Liver (tissue), 9 donors: Measurements from ENCODE around the gene SEC11C. TPM values are rescaled to one million over a fixed set of nuclear protein-coding genes. Genes with fewer than 3 reads are reported as not detected.

Experiments
- DNase-seq: peaks from one replicate; pipeline ENCODE4 v3.0.0-alpha.2; 2017; ENCODE audit warnings: low spot score
- H3K27ac ChIP-seq, 2 donors: one replicate each; pipeline ENCODE4 v1.7.0; 2013; ENCODE audit warnings: inconsistent platforms in 2 of 2, low read length in 2 of 2, control low read depth in 1 of 2, low read depth in 1 of 2, mild to moderate bottlenecking in 1 of 2
- H3K27me3 ChIP-seq, 4 donors: one replicate each; pipeline versions ENCODE4 v1.6.1 to v1.7.0; 2013; ENCODE audit warnings: low read length in 3 of 4, inconsistent platforms in 1 of 4, mild to moderate bottlenecking in 1 of 4, moderate library complexity in 1 of 4; ENCODE audit not compliant: control insufficient read depth in 4 of 4, insufficient read depth in 4 of 4
- H3K36me3 ChIP-seq, 4 donors: one replicate each; pipeline versions ENCODE4 v1.6.1 to v1.7.0; 2013; ENCODE audit warnings: low read length in 3 of 4, mild to moderate bottlenecking in 3 of 4, low read depth in 1 of 4, moderate library complexity in 1 of 4; ENCODE audit not compliant: control insufficient read depth in 4 of 4, insufficient read depth in 3 of 4
- H3K4me1 ChIP-seq, 4 donors: one replicate each; pipeline versions ENCODE4 v1.6.1 to v1.7.0; 2013; ENCODE audit warnings: low read length in 3 of 4, mild to moderate bottlenecking in 3 of 4, moderate library complexity in 1 of 4; ENCODE audit not compliant: control insufficient read depth in 4 of 4, insufficient read depth in 4 of 4
- H3K4me3 ChIP-seq, 3 donors: one replicate each; pipeline versions ENCODE4 v1.6.1 to v1.7.0; 2013; ENCODE audit warnings: low read length in 3 of 3, control low read depth in 1 of 3, low read depth in 1 of 3, mild to moderate bottlenecking in 1 of 3
- H3K9ac ChIP-seq, 2 donors: one replicate each; pipeline ENCODE4 v1.7.0; 2013; ENCODE audit warnings: low read length in 2 of 2, mild to moderate bottlenecking in 2 of 2, moderate library complexity in 2 of 2, control low read depth in 1 of 2, low read depth in 1 of 2
- H3K9me3 ChIP-seq, 4 donors: one replicate each; pipeline versions ENCODE4 v1.6.1 to v1.7.0; 2013; ENCODE audit warnings: low read length in 3 of 4; ENCODE audit not compliant: control insufficient read depth in 4 of 4
- ATF3 ChIP-seq: IDR thresholded peaks from 2 replicates; pipeline ENCODE4 v1.6.1; 2016; ENCODE audit warnings: antibody characterized with exemption
- CTCF ChIP-seq: fragments of 150-350 bp; IDR thresholded peaks from 2 replicates; pipeline ENCODE4 v1.5.1; 2017; ENCODE audit warnings: improper control_type of control experiment, low read depth, low read length; ENCODE audit not compliant: missing input control
- EGR1 ChIP-seq, 2 donors: IDR thresholded peaks; 2 replicates each; pipeline ENCODE4 v1.6.1; 2016 to 2018; ENCODE audit warnings: antibody characterized with exemption in 2 of 2, low read depth in 2 of 2
- FOXA1 ChIP-seq: IDR thresholded peaks from 2 replicates; pipeline ENCODE4 v1.6.1; 2016; ENCODE audit warnings: antibody characterized with exemption
- FOXA2 ChIP-seq: IDR thresholded peaks from 2 replicates; pipeline ENCODE4 v1.6.1; 2016; ENCODE audit warnings: antibody characterized with exemption
- GABPA ChIP-seq, 2 donors: IDR thresholded peaks in 1 of 2; conservative IDR thresholded peaks in 1 of 2; 2 replicates each; pipeline ENCODE4 v1.6.1; 2016; ENCODE audit warnings: antibody characterized with exemption in 2 of 2, mild to moderate bottlenecking in 1 of 2, moderate library complexity in 1 of 2
- HNF4A ChIP-seq, 2 donors: conservative IDR thresholded peaks; 2 replicates each; pipeline ENCODE4 v1.6.1; 2016; ENCODE audit warnings: antibody characterized with exemption in 2 of 2, mild to moderate bottlenecking in 2 of 2
- HNF4G ChIP-seq: IDR thresholded peaks from 2 replicates; pipeline ENCODE4 v1.6.1; 2016; ENCODE audit warnings: antibody characterized with exemption
- JUND ChIP-seq, 2 donors: IDR thresholded peaks; 2 replicates each; pipeline ENCODE4 v1.6.1; 2016; ENCODE audit warnings: antibody characterized with exemption in 2 of 2
- MAX ChIP-seq: IDR thresholded peaks from 2 replicates; pipeline ENCODE4 v1.6.1; 2016; ENCODE audit warnings: antibody characterized with exemption
- NR2F2 ChIP-seq: IDR thresholded peaks from 2 replicates; pipeline ENCODE4 v1.6.1; 2016; ENCODE audit warnings: antibody characterized with exemption
- RAD21 ChIP-seq, 2 donors: IDR thresholded peaks; 2 replicates each; pipeline ENCODE4 v1.6.1; 2016; ENCODE audit warnings: antibody characterized with exemption in 2 of 2, mild to moderate bottlenecking in 2 of 2
- REST ChIP-seq: IDR thresholded peaks from 2 replicates; pipeline ENCODE4 v1.6.1; 2016; ENCODE audit warnings: antibody characterized with exemption, mild to moderate bottlenecking
- RXRA ChIP-seq, 2 donors: IDR thresholded peaks; 2 replicates each; pipeline ENCODE4 v1.6.1; 2017 to 2018; ENCODE audit warnings: antibody characterized with exemption in 2 of 2, mild to moderate bottlenecking in 1 of 2
- SP1 ChIP-seq: IDR thresholded peaks from 2 replicates; pipeline ENCODE4 v1.6.1; 2018; ENCODE audit warnings: antibody characterized with exemption, mild to moderate bottlenecking
- TAF1 ChIP-seq: conservative IDR thresholded peaks from 2 replicates; pipeline ENCODE4 v1.6.1; 2016; ENCODE audit warnings: antibody characterized with exemption, mild to moderate bottlenecking
- YY1 ChIP-seq: IDR thresholded peaks from 2 replicates; pipeline ENCODE4 v1.6.1; 2016; ENCODE audit warnings: antibody characterized with exemption, mild to moderate bottlenecking
- ZBTB33 ChIP-seq: IDR thresholded peaks from 2 replicates; pipeline ENCODE4 v1.6.1; 2016; ENCODE audit warnings: antibody characterized with exemption
- WGBS: extraction: QIAGEN DNeasy Blood & Tissue Kit; methylation state at CpG from one replicate; pipeline ENCODE4 v1.1.7; 2013; 5-methylcytosine and 5-hydroxymethylcytosine counted together
- polyA plus RNA-seq, 2 donors: library from polyadenylated mRNA; stranded (reverse) in 1 of 2; unstranded in 1 of 2; fragments of 200-250 nt in 1 of 2; fragments of >200 nt in 1 of 2; fragmentation: Nextera tagmentation in 1 of 2; extraction: Ambion mirVana in 1 of 2; gene quantifications; one replicate each; pipeline versions ENCODE4 v1.2.1 to v1.2.3, GENCODE V29; 2013 to 2015
- total RNA-seq, 2 donors: library from RNA; depleted of rRNA; stranded (reverse); fragments of >200 nt; gene quantifications; one replicate each; pipeline ENCODE4 v1.2.3, GENCODE V29; 2014
- donor health status: healthy.
- donor health status: healthy.
- donor health status: healthy.
- donor health status: healthy.
- donor health status: healthy.

SEC11C gene
- total and polyA plus RNA-seq, 4 donors: 106 to 206 (median 156) TPM

- TF ChIP-seq ATF3 (no peak), MAX (no peak), TAF1 (no peak), EGR1 (IDR thresholded peaks at IDR 0.05; ENCODE audit: low read depth in 2 of 2) (no peak), HNF4G (no peak), ZBTB33 (no peak)
These were observed 58.0 kb downstream of the SEC11C start (continued) for GRCh38 chr18:59197636-59198035.

- no peak for TF ChIP-seq YY1
- Histone ChIP-seq H3K27ac (no peak overlapping the region), H3K36me3 (no peaks in the 10 kb centered on the region), H3K4me1 (no peaks in the 10 kb centered on the region), H3K9me3 (no peaks in the 10 kb centered on the region), H3K4me3 (no peak overlapping the region), H3K27me3 (peaks cover 0 to 2% (median 0%) of the 10 kb centered on the region in 4 donors), H3K9ac (no peak overlapping the region)
- DNase-seq: no peak
- WGBS: 85% methylated on average over 6 of the region's 6 CpGs
These were observed 58.5 kb downstream of the SEC11C start for GRCh38 chr18:59198215-59198614.

- TF ChIP-seq ZBTB33 (no peak), YY1 (no peak), NR2F2 (no peak), GABPA (IDR thresholded peaks at IDR 0.05 in 1 of 2, conservative IDR thresholded peaks at IDR 0.05 in 1 of 2) (no peak), FOXA2 (no peak), JUND (IDR thresholded peaks at IDR 0.05) (no peak), HNF4G (no peak), MAX (no peak), TAF1 (no peak), SP1 (no peak), HNF4A (conservative IDR thresholded peaks at IDR 0.05) (no peak), ATF3 (no peak), EGR1 (IDR thresholded peaks at IDR 0.05; ENCODE audit: low read depth in 2 of 2) (no peak), RXRA (IDR thresholded peaks at IDR 0.05) (no peak), REST (no peak), RAD21 (IDR thresholded peaks at IDR 0.05) (no peak), FOXA1 (no peak), CTCF (no peak)
- 85% methylated on average over 3 of the region's 3 CpGs for WGBS
- DNase-seq: no peak
These were observed 61.1 kb downstream of the SEC11C start for GRCh38 chr18:59200787-59201186.

More at GRCh38 chr18:59200787-59201186, 61.1 kb downstream of the SEC11C start:
- no peak overlapping the region for H3K27ac ChIP-seq
- H3K4me1 ChIP-seq: no peaks in the 10 kb centered on the region
- H3K36me3 ChIP-seq: no peaks in the 10 kb centered on the region
- H3K27me3 ChIP-seq: peaks cover 0 to 2% (median 0%) of the 10 kb centered on the region in 4 donors
- no peaks in the 10 kb centered on the region for H3K9me3 ChIP-seq
- H3K4me3 ChIP-seq: no peak overlapping the region
- no peak overlapping the region for H3K9ac ChIP-seq
